Panc1 (cell line): ENCODE data around the gene EFCAB9.

Experiments
- CTCF ChIP-seq: fragments of 450-650 bp; IDR thresholded peaks from 2 replicates; pipeline ENCODE4 v1.5.1; 2017; ENCODE audit warnings: mild to moderate bottlenecking
- POLR2AphosphoS5 ChIP-seq: IDR thresholded peaks from 2 replicates; pipeline ENCODE4 v1.6.1; 2012; ENCODE audit warnings: mild to moderate bottlenecking, low read depth, low read length, moderate library complexity
- REST ChIP-seq, 2 experiments: IDR thresholded peaks; 2 replicates each; pipeline ENCODE4 v1.6.1; 2011 to 2012; ENCODE audit warnings: low read depth in 2 of 2, control low read depth in 1 of 2, low read length in 1 of 2, mild to moderate bottlenecking in 1 of 2, moderate library complexity in 1 of 2; ENCODE audit not compliant: insufficient read depth in 1 of 2
- SIN3A ChIP-seq: IDR thresholded peaks from 2 replicates; pipeline ENCODE4 v1.6.1; 2012; ENCODE audit warnings: low read depth, mild to moderate bottlenecking, low read length, moderate library complexity, borderline replicate concordance; ENCODE audit not compliant: insufficient read depth

GRCh38 chr5:172186114-172186695 lies 7.8 kb upstream of the EFCAB9 start:
- TF ChIP-seq CTCF (no peak), POLR2AphosphoS5 (no peak), REST (IDR thresholded peaks at IDR 0.05; ENCODE audit: insufficient read depth in 1 of 2, low read depth in 2 of 2, low read length in 1 of 2) (no peak), SIN3A (no peak)
